GM23248 (cell line): ENCODE data around the gene C22orf39.

ENCODE experiments used
- EZH2 ChIP-seq: fragments of 200-600 bp; sonication (generic); IDR thresholded peaks from 2 replicates; pipeline ENCODE4 v1.6.1; 2018; ENCODE audit warnings: antibody characterized with exemption, mild to moderate bottlenecking; ENCODE audit not compliant: insufficient read depth, poor library complexity, severe bottlenecking
- EZH2phosphoT487 ChIP-seq: fragments of 200-600 bp; sonication (generic); IDR thresholded peaks from 2 replicates; pipeline ENCODE4 v1.6.1; 2018; ENCODE audit warnings: antibody characterized with exemption, moderate library complexity, mild to moderate bottlenecking, low read depth; ENCODE audit not compliant: insufficient read depth

DNA sequence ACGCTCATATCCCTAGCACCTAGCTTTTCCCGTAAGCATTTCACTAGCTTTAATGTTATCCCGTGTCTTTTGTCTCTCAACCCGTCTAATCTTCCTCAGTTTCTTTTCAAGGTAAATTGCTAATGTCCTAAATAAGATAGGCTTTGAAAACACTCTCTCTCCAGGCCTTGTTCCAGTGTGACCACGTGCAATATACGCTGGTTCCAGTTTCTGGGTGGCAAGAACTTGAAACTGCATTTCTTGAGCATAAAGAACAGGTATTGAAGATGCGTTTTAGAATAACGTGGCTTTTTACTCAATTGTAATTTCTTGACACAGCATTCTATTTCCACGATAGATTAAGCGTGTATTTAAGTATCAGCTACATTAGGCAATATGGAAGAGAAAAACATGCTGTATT is 33.3 kb upstream of the C22orf39 start:
- TF ChIP-seq EZH2 = no peak
- no peak for TF ChIP-seq EZH2phosphoT487
